ENCODE results near the gene POLL. TPM values are rescaled to one million over a fixed set of nuclear protein-coding genes. Genes with fewer than 3 reads are reported as not detected.

Gene POLL
- total RNA-seq, 1 experiment from 2014 or later = 46.2 TPM

DNA sequence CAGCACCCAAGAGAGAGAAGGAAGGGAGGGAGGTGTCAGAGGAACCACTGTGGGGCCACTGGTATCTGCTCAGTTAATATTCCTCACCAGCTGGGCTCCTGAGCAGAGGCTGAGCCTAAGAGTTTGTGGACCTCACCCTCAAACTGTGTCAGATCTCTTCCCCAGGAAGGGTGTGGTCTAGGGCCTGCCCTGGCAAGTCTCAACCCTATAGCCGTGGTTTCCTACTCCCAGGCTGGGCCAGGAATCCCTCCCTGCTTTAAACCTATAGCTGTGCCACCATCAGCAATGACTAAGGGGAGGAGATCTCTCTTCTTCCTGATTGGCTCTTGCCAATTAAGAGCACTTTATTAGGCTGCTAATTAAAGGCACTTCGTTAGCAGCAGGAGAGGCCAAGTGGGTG is 29.9 kb downstream of the POLL start:
- POLR2A ChIA-PET = no interaction called here
- Mint-ChIP-seq H3K4me1 (peaks cover 7% of the 10 kb centered on the region), H3K27me3 (ENCODE audit: low read depth) (peaks cover 2% of the 10 kb centered on the region; the same call in 1 of the 2 replicates), H3K4me3 (no peak overlapping the region), H3K9me3 (no peaks in the 10 kb centered on the region), H3K36me3 (no peaks in the 10 kb centered on the region), H3K27ac (no peak overlapping the region)
- DNase-seq (ENCODE audit: low spot score) (no peak), ATAC-seq (peak; percentile 24; the same call in 1 of the 2 replicates)
- TF ChIP-seq GABPB1 (CRISPR knock-in tag; IDR thresholded peaks at IDR 0.05) = no peak
- no peak for TF ChIP-seq JUN (CRISPR knock-in tag; IDR thresholded peaks at IDR 0.05)
- no peak for TF ChIP-seq NFATC4 (CRISPR knock-in tag; IDR thresholded peaks at IDR 0.05)
- TF ChIP-seq ZBTB43 (CRISPR knock-in tag; IDR thresholded peaks at IDR 0.05) = no peak
- no peak for TF ChIP-seq ZNF121 (CRISPR knock-in tag; IDR thresholded peaks at IDR 0.05)
- no peak for TF ChIP-seq JAZF1 (CRISPR knock-in tag; IDR thresholded peaks at IDR 0.05)
- TF ChIP-seq TP53 (CRISPR knock-in tag; IDR thresholded peaks at IDR 0.05) = no peak
- TF ChIP-seq GRHL2 (CRISPR knock-in tag; IDR thresholded peaks at IDR 0.05; ENCODE audit: insufficient replicate concordance, severe bottlenecking) = no peak
- TF ChIP-seq, protein P1, sequence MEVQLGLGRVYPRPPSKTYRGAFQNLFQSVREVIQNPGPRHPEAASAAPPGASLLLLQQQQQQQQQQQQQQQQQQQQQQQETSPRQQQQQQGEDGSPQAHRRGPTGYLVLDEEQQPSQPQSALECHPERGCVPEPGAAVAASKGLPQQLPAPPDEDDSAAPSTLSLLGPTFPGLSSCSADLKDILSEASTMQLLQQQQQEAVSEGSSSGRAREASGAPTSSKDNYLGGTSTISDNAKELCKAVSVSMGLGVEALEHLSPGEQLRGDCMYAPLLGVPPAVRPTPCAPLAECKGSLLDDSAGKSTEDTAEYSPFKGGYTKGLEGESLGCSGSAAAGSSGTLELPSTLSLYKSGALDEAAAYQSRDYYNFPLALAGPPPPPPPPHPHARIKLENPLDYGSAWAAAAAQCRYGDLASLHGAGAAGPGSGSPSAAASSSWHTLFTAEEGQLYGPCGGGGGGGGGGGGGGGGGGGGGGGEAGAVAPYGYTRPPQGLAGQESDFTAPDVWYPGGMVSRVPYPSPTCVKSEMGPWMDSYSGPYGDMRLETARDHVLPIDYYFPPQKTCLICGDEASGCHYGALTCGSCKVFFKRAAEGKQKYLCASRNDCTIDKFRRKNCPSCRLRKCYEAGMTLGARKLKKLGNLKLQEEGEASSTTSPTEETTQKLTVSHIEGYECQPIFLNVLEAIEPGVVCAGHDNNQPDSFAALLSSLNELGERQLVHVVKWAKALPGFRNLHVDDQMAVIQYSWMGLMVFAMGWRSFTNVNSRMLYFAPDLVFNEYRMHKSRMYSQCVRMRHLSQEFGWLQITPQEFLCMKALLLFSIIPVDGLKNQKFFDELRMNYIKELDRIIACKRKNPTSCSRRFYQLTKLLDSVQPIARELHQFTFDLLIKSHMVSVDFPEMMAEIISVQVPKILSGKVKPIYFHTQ (CRISPR knock-in tag; IDR thresholded peaks at IDR 0.05) = no peak
- no peak for TF ChIP-seq SMAD3 (CRISPR knock-in tag; IDR thresholded peaks at IDR 0.05; ENCODE audit: borderline replicate concordance)
- TF ChIP-seq SMAD4 (CRISPR knock-in tag; IDR thresholded peaks at IDR 0.05) = no peak
- TF ChIP-seq ZSCAN18 (CRISPR knock-in tag; IDR thresholded peaks at IDR 0.05) = no peak
- TF ChIP-seq MAX (CRISPR knock-in tag; IDR thresholded peaks at IDR 0.05) = no peak
- TF ChIP-seq RELA (CRISPR knock-in tag; IDR thresholded peaks at IDR 0.05; ENCODE audit: borderline replicate concordance) = no peak
- TF ChIP-seq E2F4 (CRISPR knock-in tag; IDR thresholded peaks at IDR 0.05; ENCODE audit: borderline replicate concordance, low read depth) = no peak
- TF ChIP-seq SOX15 (CRISPR knock-in tag; IDR thresholded peaks at IDR 0.05) = no peak
- TF ChIP-seq, protein P2, sequence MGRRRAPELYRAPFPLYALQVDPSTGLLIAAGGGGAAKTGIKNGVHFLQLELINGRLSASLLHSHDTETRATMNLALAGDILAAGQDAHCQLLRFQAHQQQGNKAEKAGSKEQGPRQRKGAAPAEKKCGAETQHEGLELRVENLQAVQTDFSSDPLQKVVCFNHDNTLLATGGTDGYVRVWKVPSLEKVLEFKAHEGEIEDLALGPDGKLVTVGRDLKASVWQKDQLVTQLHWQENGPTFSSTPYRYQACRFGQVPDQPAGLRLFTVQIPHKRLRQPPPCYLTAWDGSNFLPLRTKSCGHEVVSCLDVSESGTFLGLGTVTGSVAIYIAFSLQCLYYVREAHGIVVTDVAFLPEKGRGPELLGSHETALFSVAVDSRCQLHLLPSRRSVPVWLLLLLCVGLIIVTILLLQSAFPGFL (CRISPR knock-in tag; IDR thresholded peaks at IDR 0.05; ENCODE audit: borderline replicate concordance) = no peak
- TF ChIP-seq, protein P3, sequence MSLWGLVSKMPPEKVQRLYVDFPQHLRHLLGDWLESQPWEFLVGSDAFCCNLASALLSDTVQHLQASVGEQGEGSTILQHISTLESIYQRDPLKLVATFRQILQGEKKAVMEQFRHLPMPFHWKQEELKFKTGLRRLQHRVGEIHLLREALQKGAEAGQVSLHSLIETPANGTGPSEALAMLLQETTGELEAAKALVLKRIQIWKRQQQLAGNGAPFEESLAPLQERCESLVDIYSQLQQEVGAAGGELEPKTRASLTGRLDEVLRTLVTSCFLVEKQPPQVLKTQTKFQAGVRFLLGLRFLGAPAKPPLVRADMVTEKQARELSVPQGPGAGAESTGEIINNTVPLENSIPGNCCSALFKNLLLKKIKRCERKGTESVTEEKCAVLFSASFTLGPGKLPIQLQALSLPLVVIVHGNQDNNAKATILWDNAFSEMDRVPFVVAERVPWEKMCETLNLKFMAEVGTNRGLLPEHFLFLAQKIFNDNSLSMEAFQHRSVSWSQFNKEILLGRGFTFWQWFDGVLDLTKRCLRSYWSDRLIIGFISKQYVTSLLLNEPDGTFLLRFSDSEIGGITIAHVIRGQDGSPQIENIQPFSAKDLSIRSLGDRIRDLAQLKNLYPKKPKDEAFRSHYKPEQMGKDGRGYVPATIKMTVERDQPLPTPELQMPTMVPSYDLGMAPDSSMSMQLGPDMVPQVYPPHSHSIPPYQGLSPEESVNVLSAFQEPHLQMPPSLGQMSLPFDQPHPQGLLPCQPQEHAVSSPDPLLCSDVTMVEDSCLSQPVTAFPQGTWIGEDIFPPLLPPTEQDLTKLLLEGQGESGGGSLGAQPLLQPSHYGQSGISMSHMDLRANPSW (CRISPR knock-in tag; conservative IDR thresholded peaks at IDR 0.05; ENCODE audit: low read depth) = no peak
- TF ChIP-seq ZNF512 (CRISPR knock-in tag; IDR thresholded peaks at IDR 0.05; ENCODE audit: borderline replicate concordance) = no peak
- no peak for TF ChIP-seq MXD4 (CRISPR knock-in tag; IDR thresholded peaks at IDR 0.05; ENCODE audit: borderline replicate concordance)
- CTCF ChIA-PET = interaction anchor here (1.0 to 5.0 kb wide), 3 partner anchors 10 to 345 kb away, joined by 4 to 27 read pairs (median 4); no protein-coding TSS in a partner anchor

Data from WTC11 (cell line).